GM04503 (cell line): ENCODE results near the gene MAP3K14.

Experiments used
- DNase-seq: peaks from one replicate; pipeline ENCODE4 v3.0.0-alpha.2; 2012; ENCODE audit warnings: low read depth

Gene MAP3K14

DNA sequence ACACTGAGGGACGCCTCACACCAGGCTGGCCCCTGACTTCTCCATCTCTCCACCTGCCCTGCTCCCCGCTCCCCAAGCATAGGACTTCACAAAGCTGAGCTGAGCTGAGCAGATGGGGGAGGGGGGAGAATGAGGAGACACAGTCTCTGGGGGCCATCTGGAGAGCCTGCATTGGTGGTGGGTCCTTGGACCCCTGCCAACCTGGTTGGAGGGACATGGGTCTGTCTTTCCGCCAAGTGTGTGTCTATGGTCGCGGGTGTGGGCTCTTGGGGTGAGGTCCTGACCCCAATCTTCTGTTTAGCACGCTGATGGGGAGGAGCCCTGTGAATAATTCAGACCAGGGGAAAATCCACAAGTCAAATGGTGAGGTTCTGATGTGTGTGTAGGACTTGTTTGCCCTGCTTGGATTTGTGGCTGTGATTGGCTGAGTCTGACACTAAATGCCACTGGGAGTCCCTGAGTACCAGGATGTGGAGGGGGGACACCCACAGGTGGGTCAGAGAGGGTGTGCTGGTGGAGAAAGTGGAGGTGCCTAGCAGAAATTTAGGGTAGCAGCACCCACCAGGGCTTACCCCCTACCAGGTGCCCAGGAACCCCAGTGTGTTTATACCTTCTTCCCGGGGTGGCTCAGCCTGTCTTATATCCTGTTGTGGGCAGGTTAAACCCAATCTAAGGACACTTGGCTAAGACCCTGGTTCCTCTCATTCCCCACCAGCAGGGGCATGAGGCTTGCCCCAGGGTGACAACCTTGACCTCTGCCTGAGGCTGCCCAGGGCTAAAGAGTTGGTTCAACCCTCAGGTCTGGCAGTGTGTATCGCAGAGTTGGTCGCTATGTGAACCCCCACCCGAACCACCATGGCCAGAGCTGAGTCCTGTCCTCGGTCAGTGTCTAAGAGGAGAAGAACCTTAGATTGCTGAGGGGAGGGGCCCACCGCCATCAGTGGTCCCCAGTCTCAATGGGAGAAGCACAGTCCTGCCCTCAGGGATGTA lies 93.0 kb downstream of the MAP3K14 start:
- no peak for DNase-seq

DNA sequence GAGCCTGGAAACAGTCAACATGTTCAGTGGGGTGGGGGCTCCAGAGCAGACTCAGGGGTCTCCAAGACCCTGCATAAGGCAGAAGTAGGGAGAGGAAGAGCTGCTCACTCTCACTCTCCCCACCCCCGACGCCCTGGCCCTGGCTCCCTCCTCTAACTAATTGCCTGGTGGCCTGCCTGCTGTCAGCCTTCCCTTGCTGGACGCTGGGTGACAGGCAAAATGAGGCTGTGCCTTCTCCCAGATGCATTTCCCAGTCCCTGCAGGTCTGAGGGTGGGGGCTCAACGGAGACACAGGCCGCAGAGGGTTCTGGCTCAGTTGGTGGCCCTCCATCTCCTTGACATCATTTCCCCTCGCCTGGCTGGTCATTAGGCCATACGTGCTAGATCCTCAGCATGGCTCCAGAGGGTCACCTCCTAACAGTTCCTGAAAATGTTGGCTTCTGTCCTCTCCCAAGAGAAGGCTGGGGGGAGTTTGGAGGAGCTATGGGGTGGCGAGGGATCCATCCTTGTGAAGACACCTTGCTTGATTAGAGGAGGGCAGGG lies 93.8 kb downstream of the MAP3K14 start:
- DNase-seq: no peak

DNA sequence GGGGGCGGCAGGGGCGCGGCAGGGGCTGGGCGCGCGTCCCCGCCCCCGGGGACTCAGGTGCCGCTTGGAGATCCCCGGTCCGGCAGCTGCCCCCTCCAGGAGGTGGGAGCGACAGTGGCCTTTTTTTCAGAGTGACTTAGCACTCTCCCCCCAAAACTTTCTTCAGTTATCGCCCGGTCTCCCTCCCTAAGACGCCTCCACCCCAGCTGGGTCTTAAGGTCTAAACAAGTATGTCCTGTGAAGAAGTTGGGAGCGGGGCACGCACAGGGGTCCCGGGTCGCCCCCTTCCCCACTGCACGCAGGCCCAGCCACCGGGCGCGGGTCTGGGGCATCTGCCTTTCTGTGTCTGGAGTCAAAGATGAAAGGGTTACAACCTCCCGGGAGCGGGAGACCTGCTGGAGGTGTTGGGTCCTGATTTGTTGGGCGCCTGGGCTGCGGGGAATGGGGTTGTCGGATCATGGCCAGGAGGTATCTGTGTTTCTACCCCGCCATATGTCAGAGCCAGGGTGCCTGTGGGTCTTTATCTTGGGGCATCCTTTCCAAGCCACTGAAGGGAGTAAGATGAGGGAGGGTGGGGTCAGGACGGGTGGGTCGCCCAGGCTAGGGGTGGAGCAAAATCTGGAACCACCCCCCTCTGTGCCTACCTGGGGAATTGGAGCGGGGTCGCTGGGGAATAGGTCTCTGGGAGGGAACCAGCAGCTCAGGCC lies 94.4 kb downstream of the MAP3K14 start:
- DNase-seq: no peak

DNA sequence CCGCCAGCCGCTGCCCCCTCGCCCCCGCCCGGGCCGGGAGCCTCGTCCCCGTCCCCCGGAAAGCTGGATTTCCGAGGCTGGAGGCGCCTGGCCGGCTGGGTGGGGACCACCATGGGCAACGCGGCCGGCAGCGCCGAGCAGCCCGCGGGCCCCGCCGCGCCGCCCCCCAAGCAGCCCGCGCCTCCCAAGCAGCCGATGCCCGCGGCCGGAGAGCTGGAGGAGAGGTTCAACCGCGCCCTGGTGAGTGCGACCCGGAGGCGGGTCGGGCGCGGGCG lies 94.9 kb downstream of the MAP3K14 start:
- no peak for DNase-seq

DNA sequence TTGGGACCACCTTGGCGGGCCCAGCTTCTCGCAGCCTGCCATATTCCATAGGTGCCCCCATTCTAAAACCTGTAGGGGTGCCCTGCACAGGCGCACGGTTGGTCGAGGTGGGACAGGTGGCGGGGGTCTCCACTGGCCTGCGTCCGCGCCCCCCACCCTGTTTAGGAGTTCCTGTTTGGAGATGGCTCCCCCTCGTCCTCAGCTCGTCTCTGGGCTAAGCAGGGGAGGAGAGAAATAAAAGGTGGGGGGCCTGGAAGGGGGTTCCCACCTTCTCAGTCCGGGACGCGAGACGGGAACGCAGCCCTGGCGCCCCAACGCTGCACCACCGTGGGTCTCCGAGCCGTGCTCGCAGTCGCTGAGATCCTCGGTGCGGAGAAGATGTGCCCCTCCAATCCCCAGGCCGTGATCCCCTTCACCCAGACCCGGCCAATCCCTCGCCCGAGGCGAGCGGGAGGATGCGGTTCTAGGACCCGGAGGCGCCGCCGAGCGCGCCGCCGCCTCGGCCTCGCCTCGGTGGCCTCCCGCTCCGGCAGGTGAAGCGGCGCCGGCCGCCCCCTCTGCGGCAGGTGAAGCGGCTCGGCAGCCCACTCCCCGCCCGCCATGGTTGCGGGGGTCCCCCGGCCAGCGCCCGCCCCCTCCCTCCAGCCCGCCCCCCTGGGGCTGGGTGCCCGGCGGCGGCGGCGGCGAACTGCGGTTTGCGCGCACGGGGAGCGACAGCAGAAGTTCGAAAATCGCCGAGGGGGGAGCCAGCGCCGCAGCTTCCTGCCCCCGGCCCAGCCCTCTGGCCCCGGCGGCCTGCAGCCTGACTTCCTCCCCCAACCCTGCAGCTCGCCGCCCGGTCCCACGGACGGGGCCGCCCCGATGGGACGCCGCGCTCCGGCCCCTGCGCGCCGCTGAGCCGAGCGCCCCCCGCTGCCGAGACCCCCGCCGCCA lies 95.5 kb downstream of the MAP3K14 start, which contains the start of gene FMNL1:
Gene FMNL1 (plus strand): TSS at position 805 of the 933 bp plus-strand sequence. CDS start 240 bp downstream, outside the sequence.
- no peak for DNase-seq

DNA sequence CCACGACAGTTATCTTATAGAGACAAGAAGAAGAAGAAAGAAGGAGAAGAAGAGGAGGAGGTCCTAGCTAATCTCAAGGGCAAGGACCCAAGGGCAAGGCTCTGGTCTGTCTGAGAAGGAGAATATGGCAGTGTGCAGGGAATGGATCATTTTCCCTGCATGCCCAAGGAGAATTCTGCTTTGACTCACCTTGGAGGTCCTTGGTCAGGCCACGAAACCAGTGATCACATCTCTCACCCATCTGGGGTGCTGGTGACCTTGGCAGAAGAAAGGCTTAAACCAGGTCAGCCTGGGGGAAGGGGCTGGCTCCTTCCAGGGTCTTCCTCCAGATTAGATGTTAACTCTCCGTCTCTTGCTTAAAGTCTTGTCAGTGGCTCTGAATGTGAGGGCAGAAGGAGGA lies 96.7 kb downstream of the MAP3K14 start:
- no peak for DNase-seq

DNA sequence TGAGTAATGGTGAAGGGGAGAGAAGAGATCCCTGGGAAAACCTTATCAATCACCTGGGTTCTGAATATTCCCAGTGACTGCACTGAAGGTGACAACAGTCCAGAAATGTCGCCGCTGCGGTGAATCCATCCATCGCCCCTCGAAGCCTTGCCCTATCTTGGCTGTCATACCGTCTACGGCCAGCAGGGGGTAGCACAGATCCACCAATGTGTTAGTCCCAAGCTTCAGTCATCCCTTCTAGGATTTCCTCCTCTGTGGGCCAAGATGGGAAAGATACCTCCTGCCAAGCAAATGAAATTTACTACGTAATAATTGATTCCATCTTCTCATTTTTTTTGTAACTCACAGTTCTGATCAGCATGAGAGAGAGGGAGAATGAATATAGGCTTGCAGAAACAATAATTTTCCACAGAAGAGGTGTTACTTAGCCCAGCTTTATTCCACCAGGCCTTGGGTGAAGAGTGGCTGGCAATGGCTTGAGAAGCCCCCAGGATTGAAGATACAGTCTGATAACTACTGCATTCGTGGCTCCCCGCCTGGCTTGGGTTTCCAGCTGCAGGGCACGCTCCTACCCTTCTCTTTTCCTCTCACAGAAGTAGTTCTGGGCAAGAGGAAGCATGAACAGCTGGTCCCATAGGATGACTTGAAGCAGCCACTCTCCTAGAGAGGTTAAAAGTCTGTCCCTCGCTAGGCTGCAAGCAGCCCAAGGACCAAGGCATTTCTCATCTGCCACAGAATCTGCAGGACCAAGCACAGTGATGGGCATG lies 97.7 kb downstream of the MAP3K14 start:
- peak; percentile 41 for DNase-seq
